HG03460 (cell line): ENCODE results near the gene COL23A1.

ENCODE experiments used
- ATAC-seq: cut with Tn5 transposase; IDR thresholded peaks from one replicate; pipeline ENCODE4 v1.9.1; 2021; ENCODE audit not compliant: unreplicated experiment

COL23A1 gene

DNA sequence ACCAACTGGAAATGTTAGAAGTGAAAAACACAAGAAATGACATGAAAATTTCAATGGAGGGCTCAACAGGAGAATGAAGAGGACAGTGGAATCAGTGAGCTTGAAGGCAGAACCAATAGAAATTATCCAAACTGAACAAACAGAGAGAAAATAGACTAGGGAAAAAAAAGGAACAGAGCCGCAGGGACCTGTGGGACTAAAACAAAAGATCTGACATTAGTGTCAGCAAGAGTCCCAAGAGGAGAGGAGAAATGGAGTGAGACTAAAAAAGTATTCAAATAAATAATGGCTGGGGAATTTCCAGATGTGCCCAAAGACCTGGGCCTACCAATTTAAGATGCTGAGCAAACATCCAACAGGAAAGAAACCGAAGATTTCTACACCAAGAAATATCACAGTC lies 182.5 kb downstream of the COL23A1 start:
- no peak for ATAC-seq

DNA sequence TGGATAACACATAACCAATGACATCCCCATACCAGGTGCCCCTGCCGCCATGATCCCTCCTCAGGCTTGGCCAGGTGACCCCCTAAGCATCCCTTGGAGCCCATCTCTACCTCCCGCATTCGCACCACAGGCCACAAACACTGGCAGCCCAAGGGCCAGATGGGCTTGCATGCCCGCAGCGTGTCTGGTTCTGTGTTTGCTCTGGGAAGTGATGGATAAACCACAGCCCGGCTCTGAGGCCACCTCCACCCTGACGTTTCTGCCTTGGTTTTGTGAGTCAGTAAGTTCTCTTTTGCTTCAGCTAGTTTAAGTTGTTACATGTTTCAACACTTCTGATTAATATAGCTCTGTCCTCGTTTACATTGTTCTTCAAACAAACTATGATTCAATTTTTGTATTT lies 185.2 kb downstream of the COL23A1 start:
- ATAC-seq: no peak

DNA sequence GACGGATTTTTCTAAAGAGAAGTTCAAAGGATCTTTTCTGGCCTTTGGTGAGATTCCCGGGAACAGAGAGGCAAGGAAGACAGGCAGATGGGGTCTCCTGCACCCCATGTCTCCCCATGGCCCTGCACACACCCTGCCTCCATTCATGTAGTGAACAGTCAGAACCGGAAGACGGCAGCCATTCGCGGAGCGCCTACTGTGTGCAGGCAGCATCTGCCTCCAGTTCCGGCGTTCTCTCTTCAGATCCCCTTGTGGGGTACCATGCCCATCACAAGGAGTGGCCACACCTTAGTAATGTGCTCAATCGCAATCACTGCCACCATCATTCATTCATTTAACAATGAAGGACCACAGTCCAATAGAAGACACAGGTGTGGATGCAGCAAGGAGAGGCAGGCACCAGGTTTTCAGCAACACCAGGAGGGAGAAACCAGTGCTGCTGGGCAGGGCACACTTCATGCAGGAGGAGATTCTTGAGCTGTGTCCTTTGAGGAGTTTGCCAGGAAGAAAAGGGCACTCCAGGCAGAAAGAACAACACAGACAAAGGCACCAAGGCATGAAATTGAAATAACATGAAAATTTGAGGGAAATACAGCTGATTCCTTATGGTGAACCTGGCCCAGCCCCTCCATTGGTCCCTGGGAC lies 186.1 kb downstream of the COL23A1 start:
- no peak for ATAC-seq

DNA sequence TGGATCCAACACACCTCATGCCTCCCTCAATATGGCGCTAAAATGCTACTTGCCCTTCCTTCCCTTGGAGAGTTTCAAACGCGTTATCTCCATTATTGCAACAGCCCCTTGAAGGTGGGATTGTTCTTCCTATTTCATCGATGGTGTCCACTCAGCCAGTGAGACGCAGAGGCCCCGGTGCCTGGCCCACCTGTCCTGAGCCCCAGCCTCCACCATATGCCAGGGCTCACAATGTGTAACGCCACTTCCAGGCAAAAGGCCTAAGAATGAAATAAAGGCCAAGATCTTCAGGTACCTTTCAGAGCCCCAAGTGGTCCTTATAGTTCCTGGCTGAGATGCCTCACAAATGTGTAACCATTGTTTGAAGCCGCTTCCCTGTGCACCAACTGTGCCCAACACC lies 186.8 kb downstream of the COL23A1 start:
- ATAC-seq: no peak

DNA sequence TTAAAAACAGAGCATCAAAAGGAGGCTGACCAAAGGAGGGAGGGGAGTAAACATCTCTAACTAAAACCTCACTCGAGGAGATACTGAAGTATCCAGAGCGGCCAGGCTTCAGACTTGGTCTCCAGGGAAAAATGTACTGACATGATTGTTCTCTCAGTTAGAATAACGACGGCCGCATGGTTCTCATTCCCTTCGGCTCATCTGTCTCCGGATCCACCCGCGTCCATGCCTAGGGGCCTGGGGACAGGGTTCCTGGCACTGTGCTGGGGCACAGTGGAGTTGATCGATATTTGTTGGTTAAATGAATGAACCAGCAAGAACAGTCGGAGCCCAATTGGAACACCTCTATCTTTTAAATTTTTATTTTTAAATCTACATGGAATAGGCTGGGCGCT lies 190.5 kb downstream of the COL23A1 start:
- no peak for ATAC-seq

DNA sequence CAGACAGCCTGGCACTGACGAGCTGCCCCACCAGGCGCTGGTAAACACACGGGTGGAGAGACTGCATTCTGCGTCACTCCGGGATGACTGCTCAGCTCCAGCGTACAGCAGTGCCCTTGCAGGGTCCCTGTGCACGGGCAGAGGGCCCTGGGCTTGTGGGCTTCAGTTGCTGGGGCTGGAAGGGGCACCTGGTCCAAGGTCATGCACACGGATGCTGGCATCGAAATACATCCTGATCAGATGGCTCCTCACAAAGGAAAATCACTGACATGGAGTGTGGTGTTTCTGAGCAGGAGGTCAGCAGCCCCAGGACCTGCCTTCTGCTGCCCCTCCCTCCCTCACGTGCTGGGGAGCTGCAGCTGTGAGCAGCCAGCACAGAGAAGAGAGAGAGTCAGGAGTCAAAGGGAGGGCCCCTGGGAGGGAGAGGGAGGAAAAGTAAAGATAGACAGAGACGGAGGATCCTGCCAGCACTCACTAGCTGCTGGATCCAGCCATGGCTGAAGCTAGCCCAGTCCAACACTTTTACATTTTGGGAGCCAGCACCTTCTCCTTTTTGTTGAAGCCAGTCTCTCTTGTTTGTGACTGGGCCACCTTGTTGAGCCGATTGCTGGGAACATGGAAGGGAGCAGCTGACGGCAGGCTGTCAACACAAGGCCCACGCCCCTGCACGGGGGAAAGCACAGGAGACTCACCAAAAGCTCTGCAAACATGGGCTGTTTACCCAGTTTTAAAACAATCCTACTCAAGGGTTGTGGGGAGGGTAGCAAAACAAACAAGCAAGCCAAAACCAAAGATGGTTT lies 191.1 kb downstream of the COL23A1 start:
- ATAC-seq: no peak

DNA sequence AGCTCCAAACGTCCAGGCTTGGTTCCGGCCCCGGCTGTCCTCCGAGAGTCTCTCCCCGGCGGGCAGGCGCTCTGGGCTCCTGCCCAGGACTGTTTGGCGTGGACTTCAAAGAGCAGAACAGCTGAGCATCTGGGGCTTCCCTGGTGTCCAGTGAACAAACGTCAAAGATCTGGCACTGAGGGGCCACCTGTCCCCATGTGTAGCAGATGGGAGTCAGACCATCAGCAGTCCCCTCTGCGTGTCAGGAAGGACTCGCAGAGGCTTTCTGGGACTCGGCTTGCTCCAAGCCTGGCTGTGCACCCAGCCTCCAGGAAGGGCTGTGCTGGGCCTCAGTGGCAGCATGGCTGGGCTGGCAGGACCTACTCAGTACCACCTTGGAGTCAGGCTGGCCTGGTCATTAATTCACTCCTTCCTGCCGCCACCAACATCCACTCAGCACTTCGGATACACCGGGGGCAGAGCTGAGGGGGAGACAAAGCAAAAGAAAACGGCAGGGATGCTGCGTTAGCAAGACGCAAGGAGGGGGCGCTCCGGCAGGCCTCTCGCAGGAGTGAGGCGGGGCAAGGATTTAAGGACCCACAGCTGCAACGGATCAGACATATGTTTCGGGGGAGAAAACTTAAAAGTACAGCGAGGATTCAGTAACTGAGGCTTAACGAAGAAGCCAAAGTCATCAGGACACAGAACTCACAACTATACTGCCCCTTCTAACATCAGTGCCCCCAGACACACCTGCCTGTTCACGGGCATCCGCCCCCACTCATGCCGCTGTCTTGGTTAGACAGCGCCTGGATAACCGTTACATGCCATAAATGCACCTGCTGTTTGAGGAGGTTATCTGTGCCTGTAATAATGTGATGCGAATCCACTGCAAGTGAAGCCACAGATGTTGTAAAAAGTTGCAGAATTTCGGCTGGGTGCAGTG lies 193.1 kb downstream of the COL23A1 start:
- no peak for ATAC-seq

DNA sequence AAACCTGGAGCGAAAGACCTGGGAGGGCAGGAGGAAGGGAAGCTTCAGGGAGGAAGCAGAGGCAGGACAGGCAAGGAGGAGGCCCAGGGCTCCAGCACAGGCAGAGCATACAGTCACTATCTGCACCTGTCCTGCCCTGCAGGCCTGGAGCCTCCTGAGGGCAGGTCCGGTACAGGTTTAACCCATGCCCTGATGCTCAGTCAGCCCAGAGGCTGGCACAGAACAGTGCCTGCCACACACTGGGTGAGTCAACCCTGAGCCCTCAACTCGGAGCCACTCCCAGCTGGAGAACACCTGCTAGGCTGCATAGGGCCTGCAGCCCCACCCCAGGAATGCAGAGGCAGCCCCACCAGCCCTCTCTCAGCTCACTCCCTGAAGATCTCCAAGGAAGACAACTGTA lies 196.1 kb downstream of the COL23A1 start:
- no peak for ATAC-seq

DNA sequence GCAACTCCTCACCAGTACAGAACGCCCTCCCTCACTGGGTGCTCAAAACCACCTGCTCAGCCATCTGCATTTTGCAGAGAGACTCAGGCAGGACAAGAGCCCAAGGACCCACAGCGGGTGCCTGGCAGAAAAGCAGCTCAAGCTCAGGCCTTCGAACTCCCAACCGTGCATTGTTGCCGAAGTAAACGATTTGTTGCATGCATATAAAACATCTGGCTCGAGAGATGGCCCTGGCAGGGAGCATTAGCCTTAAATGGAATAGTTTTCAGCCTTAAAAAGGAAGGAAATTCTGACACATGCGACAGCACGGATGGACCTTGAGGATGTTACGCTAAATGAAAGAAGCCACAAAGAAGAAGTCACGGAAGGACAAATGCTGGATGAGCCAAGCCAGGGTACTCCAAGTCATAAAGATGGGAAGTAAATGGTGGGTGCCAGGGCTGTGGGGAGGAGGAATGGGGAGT lies 197.2 kb downstream of the COL23A1 start:
- no peak for ATAC-seq

DNA sequence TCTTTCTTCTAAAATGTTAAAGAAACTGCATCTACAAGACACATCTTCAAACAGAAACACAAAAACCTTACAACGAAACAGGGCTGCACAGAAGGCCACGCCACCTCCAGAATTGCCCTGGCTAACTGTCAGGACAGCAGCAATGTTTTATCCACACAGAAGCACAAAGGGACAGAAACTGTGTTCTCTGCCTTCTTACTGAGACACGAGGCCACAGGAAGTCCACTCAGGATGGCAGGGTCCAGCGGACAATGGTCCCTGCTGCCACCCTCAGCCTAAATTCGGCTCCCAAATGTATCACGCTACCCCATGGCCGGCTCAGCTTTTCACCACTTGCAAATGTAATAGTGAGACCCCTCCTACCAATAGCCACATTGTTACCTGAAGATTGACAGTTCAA lies 197.8 kb downstream of the COL23A1 start:
- no peak for ATAC-seq

DNA sequence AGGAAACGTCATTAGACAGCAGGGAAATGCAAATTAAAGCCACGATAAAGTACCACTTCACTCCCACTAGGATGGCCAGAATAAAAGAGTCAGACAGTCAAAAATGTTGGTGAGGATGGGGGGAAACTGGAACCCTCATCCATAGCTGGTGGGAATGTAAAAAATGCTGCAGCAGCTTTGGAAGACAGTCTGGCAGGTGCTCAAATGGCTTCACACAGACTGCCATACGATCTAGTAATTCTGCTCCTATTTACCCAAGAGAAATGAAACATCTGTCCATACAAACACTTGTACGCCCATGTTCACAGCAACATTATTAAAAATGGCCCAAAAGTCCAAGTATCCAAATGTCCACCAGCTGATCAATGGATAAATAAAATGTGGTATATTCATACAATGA lies 198.7 kb downstream of the COL23A1 start:
- no peak for ATAC-seq

DNA sequence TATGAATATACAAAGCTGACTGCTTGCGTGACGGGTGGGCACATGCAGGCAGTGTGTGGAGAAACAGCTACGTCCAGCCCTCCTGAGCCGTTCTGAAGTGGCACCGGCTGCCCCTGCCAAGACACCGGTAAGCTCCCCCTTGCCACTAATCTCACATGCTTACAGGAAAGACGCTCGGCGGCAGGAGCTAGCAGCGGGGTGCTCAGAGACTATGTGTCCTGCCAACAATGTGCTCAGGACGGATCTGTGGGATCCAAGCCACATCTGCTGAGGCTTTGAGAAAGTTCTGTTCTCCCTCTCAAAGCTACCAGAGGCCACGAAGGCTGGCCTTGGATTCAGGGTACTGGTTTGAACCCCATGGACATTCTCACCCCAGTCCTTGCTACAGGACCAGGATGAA lies 200.4 kb downstream of the COL23A1 start:
- no peak for ATAC-seq

DNA sequence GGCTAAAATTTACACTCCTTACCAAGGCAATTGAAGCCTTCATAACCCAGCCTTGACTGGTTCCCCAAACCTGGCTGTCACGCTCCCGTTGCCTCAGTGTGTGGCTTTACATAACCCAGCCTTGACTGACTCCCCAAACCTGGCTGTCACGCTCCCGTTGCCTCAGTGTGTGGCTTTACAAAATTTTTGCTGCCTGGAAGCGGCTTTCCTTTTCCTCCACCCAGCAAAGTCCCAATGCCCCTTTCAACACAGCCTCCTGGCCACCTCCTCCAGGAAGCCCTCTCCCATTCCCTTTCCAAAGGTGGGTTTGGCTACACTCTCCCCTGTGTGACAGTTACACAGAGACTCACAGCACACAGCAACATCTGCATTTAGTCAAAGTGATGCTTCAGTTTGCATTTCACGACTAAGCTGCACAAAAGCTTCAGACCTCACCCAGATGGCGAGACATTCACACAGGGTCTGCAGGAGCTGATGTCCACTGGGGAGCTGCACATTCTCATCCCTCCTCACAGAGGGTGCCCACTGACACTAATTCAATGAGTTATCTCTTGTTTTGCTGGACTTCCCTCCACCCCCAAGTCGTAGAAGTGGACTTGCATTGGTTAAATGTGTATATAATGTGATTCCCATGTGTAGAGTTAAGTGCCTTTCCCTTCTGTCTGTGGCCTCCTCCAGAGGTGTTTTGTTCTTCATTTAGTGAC lies 201.0 kb downstream of the COL23A1 start:
- ATAC-seq: no peak

DNA sequence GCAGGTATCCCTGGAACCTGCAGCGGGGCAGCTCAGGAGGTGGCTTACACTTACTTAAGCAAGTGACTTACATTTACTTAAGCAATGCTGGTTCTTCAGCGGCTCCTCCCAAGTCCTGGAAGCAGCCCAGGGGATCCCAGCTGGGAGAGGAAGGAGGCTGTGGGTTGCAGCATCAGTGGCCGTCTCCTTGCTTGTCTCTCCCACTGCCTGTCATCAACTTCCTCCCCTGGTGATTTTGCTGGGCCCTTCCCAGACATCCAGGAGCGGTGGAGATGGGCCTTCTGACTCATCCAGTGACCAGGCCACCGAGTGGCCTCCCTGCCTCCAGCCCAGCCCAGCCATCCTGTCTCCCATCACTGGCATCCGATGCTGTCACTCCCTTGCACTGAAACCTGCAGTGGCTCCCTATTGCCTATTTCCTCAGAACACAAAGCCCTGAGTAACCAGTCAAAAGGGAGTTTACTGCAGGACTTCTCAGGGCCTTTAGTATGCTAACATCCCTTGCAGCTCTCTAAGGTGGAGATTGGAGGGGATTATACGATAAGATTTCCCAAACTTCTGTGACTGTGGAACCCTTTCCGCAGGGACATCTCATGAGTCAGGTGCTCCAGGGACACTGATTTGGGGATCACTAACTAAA lies 201.7 kb downstream of the COL23A1 start:
- no peak for ATAC-seq

DNA sequence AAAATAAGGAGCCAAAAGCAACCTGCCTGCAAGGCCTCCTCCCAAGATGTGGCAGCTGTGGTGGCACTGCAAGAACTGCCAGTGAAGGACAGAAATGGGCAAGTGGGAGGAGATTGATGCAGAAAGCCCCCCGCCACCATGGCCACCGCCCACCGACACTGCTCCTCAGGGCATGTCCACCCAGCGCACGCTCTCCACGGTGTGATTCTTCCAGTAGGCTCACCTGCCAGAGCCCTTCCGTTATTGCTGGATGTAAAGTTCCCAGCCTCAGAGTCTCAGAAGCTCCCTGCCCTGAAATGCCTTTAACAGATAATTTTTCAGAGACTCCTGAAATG lies 202.4 kb downstream of the COL23A1 start:
- ATAC-seq: no peak

DNA sequence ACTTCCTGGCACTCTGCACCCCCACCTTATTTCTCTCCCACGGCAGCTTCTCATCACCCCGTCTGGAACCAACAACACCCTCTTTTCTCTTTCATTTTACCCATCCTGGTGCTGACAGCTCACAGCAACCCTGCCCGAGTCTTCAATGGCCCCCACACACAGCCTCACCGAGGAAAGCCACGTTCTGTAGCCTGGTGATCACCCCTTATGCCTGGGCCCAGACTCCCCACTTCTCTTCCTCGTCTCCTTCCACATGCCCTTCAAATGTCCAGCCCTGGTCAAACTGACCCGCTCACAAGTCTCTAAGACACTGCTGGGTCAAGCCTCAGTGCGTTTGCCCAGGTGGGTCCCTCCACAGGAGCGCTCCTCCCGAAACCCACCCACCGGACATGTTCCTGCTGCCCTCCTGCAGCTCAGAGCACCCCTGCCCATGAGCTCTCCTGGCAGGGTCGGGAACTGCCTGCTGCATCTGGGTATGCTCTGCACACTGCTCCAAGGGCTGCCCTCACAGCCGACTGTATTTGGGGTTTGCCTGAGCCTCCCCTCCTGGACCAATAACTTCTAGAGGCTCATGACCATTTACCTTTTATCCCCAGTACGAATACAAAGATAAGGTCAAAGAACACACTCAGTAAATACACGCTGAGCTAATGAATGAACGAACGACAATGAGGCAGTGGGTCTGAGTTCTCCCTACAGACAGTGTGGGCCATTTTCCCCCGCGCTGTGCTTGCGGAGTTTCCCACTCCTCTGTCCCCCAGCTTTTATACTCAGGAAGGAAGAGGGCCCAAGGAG lies 202.9 kb downstream of the COL23A1 start:
- no peak for ATAC-seq

DNA sequence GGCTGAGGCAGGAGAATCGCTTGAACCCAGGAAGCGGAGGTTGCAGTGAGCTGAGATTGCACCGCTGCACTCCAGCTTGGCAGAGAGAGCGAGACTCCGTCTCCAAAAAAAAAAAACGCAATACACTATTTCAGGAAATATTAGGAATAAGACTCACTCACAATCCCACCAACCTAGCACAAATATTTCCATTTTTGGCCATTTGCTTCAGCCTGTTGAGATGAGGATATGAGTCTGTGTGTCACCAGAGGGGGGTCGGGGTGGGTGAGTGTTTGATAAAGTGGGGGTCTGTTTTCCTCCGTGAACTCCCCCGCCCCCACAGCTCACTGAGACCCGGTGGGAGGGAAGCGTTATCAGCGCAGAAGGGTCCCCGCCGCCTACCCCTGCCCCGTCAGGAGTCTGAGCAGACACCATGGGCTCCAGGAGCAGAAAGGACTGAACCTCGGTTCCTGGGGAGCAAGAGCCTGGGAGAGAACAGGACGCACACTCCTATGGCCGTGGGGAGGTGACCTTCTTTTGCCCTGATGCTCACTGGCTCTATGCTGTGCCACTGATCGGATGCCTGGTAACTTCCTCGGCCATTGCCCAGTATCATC lies 203.8 kb downstream of the COL23A1 start:
- no peak for ATAC-seq

DNA sequence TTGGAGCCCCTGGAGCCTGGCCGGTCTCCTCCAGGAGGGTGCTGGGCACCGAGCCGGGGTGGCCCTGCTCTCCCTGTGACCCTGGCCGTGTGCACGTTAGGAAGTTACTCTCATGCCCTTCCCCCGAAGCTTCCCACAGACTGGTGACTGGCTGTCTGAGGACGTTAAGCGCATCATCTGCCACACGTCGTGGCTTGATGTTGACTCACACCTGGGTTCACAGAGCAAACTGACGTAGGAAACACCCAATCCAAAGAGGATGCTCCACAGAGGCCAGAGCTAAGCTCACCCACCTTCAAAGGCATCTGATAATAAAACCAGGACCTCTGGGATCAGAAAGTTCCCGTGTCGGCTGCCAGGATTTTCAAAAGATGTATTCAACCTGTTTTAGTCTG lies 204.7 kb downstream of the COL23A1 start:
- ATAC-seq: no peak

DNA sequence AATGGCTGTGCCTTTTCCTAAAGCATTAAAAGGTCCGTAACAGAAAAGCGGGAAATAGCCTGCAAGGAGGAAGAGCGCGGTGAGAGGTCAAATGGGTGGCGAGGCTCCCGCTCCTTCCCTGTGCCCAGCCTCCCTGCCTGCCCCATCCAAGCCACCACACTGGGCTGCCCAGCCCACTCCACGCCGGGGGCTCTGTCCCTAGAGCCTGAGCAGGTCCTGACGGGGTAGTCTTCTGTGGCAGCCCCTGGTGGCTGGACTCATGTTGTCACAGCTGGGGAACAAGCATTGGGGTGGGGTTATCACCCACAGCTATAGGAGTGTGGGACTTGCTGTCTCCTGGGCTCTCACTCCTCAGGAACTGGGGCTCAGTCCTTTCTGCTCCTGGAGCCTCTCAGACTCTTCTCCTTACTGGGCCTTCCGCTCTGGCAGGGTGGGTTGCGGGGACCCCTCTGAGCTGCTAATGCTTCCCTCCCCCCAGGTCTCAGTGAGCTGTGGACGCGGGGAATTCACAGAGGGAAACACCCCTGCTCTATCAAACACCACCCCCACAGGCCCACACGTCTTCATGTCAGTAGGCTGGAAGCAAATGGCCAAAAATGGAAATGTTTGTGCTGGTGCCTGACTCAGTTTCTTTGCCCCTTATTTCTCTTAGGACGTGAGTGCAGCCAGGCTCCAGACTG lies 205.2 kb downstream of the COL23A1 start:
- no peak for ATAC-seq
